ENCODE data around the gene TMEM120B. TPM values are rescaled to one million over a fixed set of nuclear protein-coding genes. Genes with fewer than 3 reads are reported as not detected.

TMEM120B gene
- total RNA-seq, 1 experiment from 2014 or later, result 20.5 TPM

- H3K27me3 ChIP-seq (ENCODE audit: insufficient read depth, low read length), result no peaks in the 10 kb centered on the region
- ChIA-PET POLR2A (no interaction called here), RAD21 (ENCODE audit: low non-redundant PET in 1 of 2, low total read pairs in 2 of 2, uncharacterized antibody in 2 of 2, unreplicated experiment in 2 of 2) (no interaction called here), CTCF (no interaction called here)
- H2AFZ ChIP-seq (ENCODE audit: low read depth, low read length, poor library complexity, severe bottlenecking), result no peak overlapping the region
- no peak overlapping the region for H3K27ac ChIP-seq (ENCODE audit: low read depth, low read length)
- no TSS peak for BruUV-seq (replicated peaks)
- no peak overlapping the region for H3K9ac ChIP-seq (ENCODE audit: low read length)
- ATAC-seq (no peak), DNase-seq (ENCODE audit: low read depth, low spot score) (no peak)
- intact Hi-C loops (cut with micrococcal nuclease), result no loop called here
- no peaks in the 10 kb centered on the region for H4K20me1 ChIP-seq (ENCODE audit: insufficient read depth)
- peaks cover 15% of the 10 kb centered on the region for H3K79me2 ChIP-seq (ENCODE audit: insufficient read depth, low read length)
- H3K4me1 ChIP-seq (ENCODE audit: control insufficient read depth in 1 of 2, insufficient read depth in 2 of 2, low read length in 2 of 2), result no peaks in the 10 kb centered on the region
- H3K9me3 ChIP-seq (ENCODE audit: control insufficient read depth in 1 of 2, insufficient read depth in 1 of 2, low read depth in 1 of 2, low read length in 2 of 2), result no peaks in the 10 kb centered on the region
- H3K36me3 ChIP-seq (ENCODE audit: control insufficient read depth in 1 of 2, insufficient read depth in 2 of 2, low read length in 2 of 2), result peaks cover 39 to 41% of the 10 kb centered on the region in 2 experiments; a peak in 3 of 4 replicates
- H3K9me2 ChIP-seq (ENCODE audit: insufficient read depth), result no peaks in the 10 kb centered on the region
- TF ChIP-seq EGR1 (IDR thresholded peaks at IDR 0.05; ENCODE audit: low read depth), result no peak
- no peak for TF ChIP-seq REST (IDR thresholded peaks at IDR 0.05; ENCODE audit: low read depth)
- no peak for TF ChIP-seq ZBTB33 (IDR thresholded peaks at IDR 0.05; ENCODE audit: extremely low read depth, insufficient replicate concordance, low read length)
- H3K4me3 ChIP-seq (replicated peaks in 1 of 2; ENCODE audit: low read depth in 1 of 2, low read length in 2 of 2), result no peak overlapping the region
- H3K4me2 ChIP-seq (ENCODE audit: low read length), result no peak overlapping the region
Measured at GRCh38 chr12:121819212-121819949, 106.8 kb downstream of the TMEM120B start.

Measured in HCT116 (cell line).